ENCODE results near the gene ATP1A2.
A peak's percentile ranks its signal among the peaks of the same experiment; 100 is the strongest.

ATP1A2 gene

GRCh38 chr1:160085686-160086455, 29.7 kb upstream of the ATP1A2 start:
- peak; percentile 64 to 69 for DNase-seq

- no peak for DNase-seq
These were observed 29.1 kb upstream of the ATP1A2 start for GRCh38 chr1:160086456-160086892.

- no peak for DNase-seq
These were observed 28.4 kb upstream of the ATP1A2 start for GRCh38 chr1:160087118-160087662.

GRCh38 chr1:160089883-160090282, 25.7 kb upstream of the ATP1A2 start:
- DNase-seq, result no peak

GRCh38 chr1:160090760-160091159, 24.8 kb upstream of the ATP1A2 start:
- no peak for DNase-seq

- no peak for DNase-seq
These were observed 23.8 kb upstream of the ATP1A2 start for GRCh38 chr1:160091666-160092223.

GRCh38 chr1:160092366-160093068, 23.0 kb upstream of the ATP1A2 start:
- no peak for DNase-seq

GRCh38 chr1:160093069-160093395, 22.5 kb upstream of the ATP1A2 start:
- no peak for DNase-seq

- no peak for DNase-seq
These were observed 21.8 kb upstream of the ATP1A2 start for GRCh38 chr1:160093624-160094290.

GRCh38 chr1:160094291-160094625, 21.3 kb upstream of the ATP1A2 start:
- no peak for DNase-seq

GRCh38 chr1:160094806-160095205, 20.8 kb upstream of the ATP1A2 start:
- no peak for DNase-seq

- no peak for DNase-seq
These were observed 20.0 kb upstream of the ATP1A2 start for GRCh38 chr1:160095382-160096105.

GRCh38 chr1:160096274-160097116, 19.1 kb upstream of the ATP1A2 start:
- no peak for DNase-seq

GRCh38 chr1:160097151-160097910, 18.2 kb upstream of the ATP1A2 start:
- no peak for DNase-seq

GRCh38 chr1:160097911-160098851, 17.4 kb upstream of the ATP1A2 start, which contains the start of gene IGSF8:
TSS of gene IGSF8 (minus strand) at chr1:160098619. CDS start at chr1:160098472, 147 bp downstream.
- peak; percentile 91 to 94 for DNase-seq

GRCh38 chr1:160098852-160099561, 16.6 kb upstream of the ATP1A2 start:
- peak; percentile 91 to 94 for DNase-seq

GRCh38 chr1:160099716-160100375, 15.7 kb upstream of the ATP1A2 start:
- DNase-seq, result no peak

- DNase-seq, result peak; percentile 63 to 71
These were observed 14.4 kb upstream of the ATP1A2 start for GRCh38 chr1:160101037-160101716.
